Activated CD4-positive, alpha-beta T cell treated with anti-CD3 and anti-CD28 coated beads for 36 hours (primary cell): Measurements from ENCODE around the gene SLCO2A1. TPM values are rescaled to one million over a fixed set of nuclear protein-coding genes. Genes with fewer than 3 reads are reported as not detected.
A peak's percentile ranks its signal among the peaks of the same experiment; 100 is the strongest.

Experiments used
- ATAC-seq: fragments of 200-7000 bp; cut with Tn5 transposase; one replicate; pipeline ENCODE4 v1.10.0; 2021; ENCODE audit warnings: mild to moderate bottlenecking, moderate library complexity
- CTCF ChIA-PET: fragments of 350-600 bp; sonication (Branson Sonifier 250); formaldehyde crosslinking; loops from one replicate; lab custom pipeline; 2021; ENCODE audit warnings: antibody characterized with exemption; lab: Charles Lee
- POLR2A ChIA-PET: fragments of 350-600 bp; sonication (Branson Sonifier 250); formaldehyde crosslinking; loops from one replicate; lab custom pipeline; 2021; ENCODE audit warnings: antibody characterized with exemption, inconsistent platforms; lab: Charles Lee
- DNase-seq: peaks from one replicate; pipeline ENCODE4 v3.0.0-alpha.2; 2020
- H3K27ac Mint-ChIP-seq: one replicate; pipeline ENCODE4 v1.8.0; 2021; ENCODE audit warnings: mixed read lengths
- H3K27me3 Mint-ChIP-seq: one replicate; pipeline ENCODE4 v1.8.0; 2021; ENCODE audit warnings: mixed read lengths
- H3K36me3 Mint-ChIP-seq: one replicate; pipeline ENCODE4 v1.8.0; 2021; ENCODE audit warnings: low read depth, mixed read lengths
- H3K4me1 Mint-ChIP-seq: one replicate; pipeline ENCODE4 v1.8.0; 2021; ENCODE audit warnings: mixed read lengths
- H3K4me3 Mint-ChIP-seq: one replicate; pipeline ENCODE4 v1.8.0; 2021; ENCODE audit warnings: mild to moderate bottlenecking, moderate library complexity, mixed read lengths
- H3K9me3 Mint-ChIP-seq: one replicate; pipeline ENCODE4 v1.8.0; 2021; ENCODE audit warnings: low read depth, mixed read lengths
- intact Hi-C, 2 experiments: fragments of 100-400 bp; cut with DNase I in 1 of 2; cut with micrococcal nuclease in 1 of 2; formaldehyde crosslinking; loops; one replicate each; pipeline versions ENCODE4 v1.14.2 to v1.15.1; 2022 to 2024; cut with DNase I, micrococcal nuclease
- total RNA-seq, 2 experiments: library from RNA; stranded (reverse); gene quantifications; one replicate each; pipeline ENCODE4 v1.2.3, GENCODE V29; 2021

Gene SLCO2A1
- total RNA-seq, 2 experiments from 2014 or later: not detected

DNA sequence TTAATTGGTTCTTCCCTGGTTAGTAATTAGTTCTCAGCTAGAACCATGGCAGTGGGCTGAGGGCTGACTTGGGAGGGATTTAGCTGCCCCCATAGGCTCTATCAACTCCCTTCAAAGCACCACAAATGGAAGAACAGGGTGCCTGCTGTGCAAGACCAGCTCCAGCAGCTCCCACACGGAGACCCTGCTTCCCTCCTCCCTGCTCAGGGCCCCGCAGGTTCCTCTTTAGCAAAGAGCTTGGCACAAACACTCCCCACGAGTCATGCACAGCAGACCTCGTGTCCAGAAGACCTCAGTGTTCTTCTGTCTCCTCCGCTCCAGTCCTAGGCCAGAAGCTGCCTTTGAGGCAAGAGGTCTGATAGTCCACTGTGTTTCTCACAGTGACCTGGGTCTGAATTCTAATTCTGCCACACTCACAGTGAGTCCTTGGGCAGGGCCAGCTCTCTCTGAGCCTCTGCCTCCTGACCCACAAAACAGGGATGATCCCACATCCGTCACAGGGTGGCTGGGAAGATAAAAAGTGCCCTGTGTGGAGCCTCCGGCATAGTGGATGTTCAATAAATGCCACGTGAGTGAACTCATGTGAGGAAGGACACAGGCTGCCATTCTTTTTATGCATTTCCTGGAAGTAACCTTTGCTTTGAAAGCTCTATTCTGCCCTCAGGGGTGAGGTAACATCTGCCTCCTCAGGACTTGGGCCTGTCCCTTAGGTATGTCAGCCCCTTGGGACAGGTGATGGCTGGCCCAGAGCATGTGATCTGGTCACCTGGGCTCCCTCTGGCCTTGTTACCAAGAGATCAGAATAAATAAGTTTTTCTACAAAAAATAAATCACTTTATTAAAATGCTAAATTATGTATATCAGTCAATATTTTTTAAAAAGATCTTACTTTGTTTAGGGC, 141.7 kb downstream of the SLCO2A1 start:
- peaks cover 6% of the 10 kb centered on the region for H3K27me3 Mint-ChIP-seq
- DNase-seq: no peak
- H3K9me3 Mint-ChIP-seq: no peaks in the 10 kb centered on the region
- ChIA-PET CTCF (no interaction called here), POLR2A (no interaction called here)
- no peaks in the 10 kb centered on the region for H3K36me3 Mint-ChIP-seq
- no peak overlapping the region for H3K27ac Mint-ChIP-seq
- intact Hi-C loops: no loop called here
- no peak for ATAC-seq
- no peaks in the 10 kb centered on the region for H3K4me1 Mint-ChIP-seq
- no peak overlapping the region for H3K4me3 Mint-ChIP-seq

DNA sequence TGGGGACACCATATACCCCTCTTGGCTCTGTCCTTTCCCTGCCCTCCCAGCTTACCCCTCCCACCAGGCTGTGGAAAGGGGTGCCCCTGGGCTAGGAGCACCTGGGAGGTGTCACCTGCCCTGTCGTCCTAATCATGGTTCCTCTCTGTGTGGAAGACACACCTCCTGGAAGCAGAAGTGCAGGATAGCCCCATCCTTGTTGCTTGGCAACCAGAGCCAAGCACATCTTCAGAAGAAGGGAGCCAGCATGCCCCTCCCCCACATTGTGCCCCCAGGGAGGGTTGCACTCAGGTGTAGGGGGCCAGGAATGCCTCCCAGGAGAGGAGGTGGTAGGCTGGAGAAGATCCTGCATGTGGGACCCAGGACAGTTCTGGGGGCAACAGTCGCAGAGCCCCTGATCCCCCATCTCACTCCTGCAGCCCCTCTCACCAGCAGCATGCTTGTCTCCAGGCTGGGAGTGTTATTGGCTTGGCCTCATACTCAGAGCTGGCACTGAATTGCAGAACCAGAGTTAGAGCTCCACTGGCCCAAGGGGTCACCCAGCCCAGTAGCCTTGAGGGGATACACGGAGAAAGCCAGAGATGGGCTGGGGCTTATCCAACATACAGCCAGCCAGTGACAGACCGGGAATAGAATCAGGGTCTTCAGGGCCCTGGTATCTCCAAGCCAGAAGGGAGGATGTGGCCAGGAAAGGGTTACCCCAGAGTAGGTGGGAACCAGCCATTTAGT, 142.5 kb downstream of the SLCO2A1 start:
- no peak overlapping the region for H3K4me3 Mint-ChIP-seq
- intact Hi-C loops: no loop called here
- no peaks in the 10 kb centered on the region for H3K36me3 Mint-ChIP-seq
- H3K27ac Mint-ChIP-seq: no peak overlapping the region
- no peak for DNase-seq
- no peaks in the 10 kb centered on the region for H3K9me3 Mint-ChIP-seq
- ChIA-PET CTCF (no interaction called here), POLR2A (no interaction called here)
- H3K4me1 Mint-ChIP-seq: peaks cover 2% of the 10 kb centered on the region
- H3K27me3 Mint-ChIP-seq: peaks cover 3% of the 10 kb centered on the region
- no peak for ATAC-seq

DNA sequence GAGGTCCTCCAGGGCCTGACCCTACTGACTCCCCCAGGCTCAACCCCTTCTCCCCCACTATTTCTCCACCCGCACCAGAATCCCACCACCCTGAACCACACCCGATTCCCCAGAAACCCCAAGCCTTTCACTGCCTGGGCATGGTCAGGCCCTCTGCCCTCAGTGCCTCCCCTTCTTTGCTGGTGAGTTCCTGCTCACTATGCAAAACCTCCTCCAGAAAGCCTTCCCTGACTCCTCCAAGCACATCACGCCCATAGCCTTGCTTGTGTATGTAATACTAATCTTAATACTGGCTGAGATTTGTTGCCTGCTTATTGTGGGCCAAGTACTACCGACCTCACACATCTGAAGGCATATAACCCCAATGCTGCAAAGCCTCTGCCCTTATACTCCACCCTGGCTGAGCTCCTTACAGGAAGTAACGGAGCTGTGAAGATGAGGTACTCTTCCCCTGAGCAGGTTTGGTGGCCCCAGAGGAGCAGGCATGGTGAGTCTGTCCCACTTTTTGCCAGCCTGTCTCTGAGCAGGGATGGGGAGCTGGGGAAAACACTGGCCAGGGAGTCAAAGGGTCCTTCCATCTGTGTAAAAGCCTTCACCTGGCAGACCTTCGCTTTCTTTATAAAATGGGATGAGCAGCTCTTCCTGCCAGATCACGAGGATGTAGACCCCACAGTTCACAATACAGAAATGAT, 143.5 kb downstream of the SLCO2A1 start:
- Mint-ChIP-seq H3K4me1 (peaks cover 5% of the 10 kb centered on the region), H3K9me3 (no peaks in the 10 kb centered on the region), H3K27me3 (peaks cover 3% of the 10 kb centered on the region), H3K27ac (no peak overlapping the region), H3K4me3 (no peak overlapping the region), H3K36me3 (no peaks in the 10 kb centered on the region)
- ATAC-seq (no peak), DNase-seq (no peak)
- intact Hi-C loops: no loop called here
- ChIA-PET CTCF (no interaction called here), POLR2A (no interaction called here)

DNA sequence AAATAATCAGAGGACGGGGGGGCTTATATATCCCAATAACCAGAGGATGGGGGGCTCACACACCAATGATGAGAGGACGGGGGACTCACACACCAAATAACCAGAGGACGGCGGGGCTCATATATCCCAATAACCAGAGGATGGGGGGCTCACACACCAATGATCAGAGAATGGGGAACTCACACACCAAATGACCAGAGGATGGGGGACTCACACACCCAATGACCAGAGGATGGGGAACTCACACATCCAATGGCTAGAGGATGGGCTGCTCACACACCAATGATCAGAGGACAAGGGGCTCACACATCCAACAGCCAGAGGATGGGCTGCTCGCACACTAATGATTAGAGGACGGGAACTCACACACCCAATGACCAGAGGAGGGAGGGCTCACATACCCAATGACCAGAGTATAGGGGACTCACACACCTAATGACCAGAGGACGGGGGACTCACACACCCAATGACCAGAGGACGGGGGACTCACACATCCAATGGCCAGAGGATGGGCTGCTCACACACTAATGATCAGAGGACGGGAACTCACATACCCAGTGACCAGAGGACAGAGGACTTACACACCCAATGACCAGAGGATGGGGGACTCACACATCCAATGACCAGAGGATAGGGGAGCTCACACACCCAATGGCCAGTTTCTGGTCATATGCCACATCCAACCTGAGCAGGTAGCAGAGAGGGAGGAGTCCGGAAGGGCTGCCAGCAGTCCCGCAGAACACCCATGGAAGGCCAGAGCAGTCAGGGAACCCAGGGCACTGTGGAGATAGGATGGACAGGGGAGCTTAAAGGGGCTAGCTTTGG, 144.6 kb downstream of the SLCO2A1 start:
- H3K27me3 Mint-ChIP-seq: no peaks in the 10 kb centered on the region
- intact Hi-C loops: no loop called here
- H3K36me3 Mint-ChIP-seq: no peaks in the 10 kb centered on the region
- CTCF ChIA-PET: interaction anchor here (0.6 kb wide), 1 partner anchor 844 kb away, joined by 3 read pairs; no protein-coding TSS in a partner anchor
- no peak for ATAC-seq
- no peak overlapping the region for H3K27ac Mint-ChIP-seq
- no peaks in the 10 kb centered on the region for H3K9me3 Mint-ChIP-seq
- DNase-seq: no peak
- POLR2A ChIA-PET: no interaction called here
- peaks cover 5% of the 10 kb centered on the region for H3K4me1 Mint-ChIP-seq
- no peak overlapping the region for H3K4me3 Mint-ChIP-seq

DNA sequence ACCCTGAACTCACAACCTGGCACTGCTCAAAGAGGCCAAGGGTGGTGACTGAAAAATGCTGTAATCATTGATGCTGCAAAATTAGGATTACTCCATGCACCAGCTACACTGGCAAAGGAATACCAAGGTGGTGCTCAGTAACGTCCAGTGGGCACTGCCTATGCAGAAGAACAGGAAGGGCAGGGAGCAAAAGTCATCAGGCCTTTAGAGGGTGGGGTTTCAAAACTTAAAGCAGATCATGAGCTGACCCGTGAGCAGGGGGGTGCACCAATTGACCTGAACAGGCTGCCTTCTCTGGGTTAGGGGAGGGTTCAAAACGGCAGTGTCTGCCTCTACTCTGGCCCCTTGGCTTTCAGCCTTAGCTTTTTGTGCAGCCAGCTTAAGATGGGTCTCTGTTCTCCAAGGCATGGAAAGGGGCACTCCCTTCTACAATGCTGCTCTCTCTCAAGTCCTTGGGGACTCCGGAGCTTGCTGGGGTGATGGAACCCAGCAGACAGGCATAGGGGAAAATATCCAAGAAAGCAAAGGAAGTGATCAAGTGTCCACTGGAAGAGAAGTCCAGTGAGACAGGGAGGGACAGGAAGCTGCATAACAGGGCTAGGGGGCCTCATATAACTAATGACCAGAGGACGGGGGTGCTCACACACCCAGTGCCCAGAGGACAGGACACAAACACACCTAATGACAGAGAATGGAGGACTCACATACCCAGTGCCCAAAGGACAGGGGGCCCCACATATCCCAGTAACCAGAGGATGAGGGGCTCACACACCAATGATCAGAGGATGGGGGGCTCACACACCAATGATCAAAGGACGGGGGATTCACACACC, 145.5 kb downstream of the SLCO2A1 start:
- no peak for ATAC-seq
- H3K36me3 Mint-ChIP-seq: no peaks in the 10 kb centered on the region
- peaks cover 5% of the 10 kb centered on the region for H3K4me1 Mint-ChIP-seq
- intact Hi-C loops: no loop called here
- H3K9me3 Mint-ChIP-seq: no peaks in the 10 kb centered on the region
- no peak overlapping the region for H3K27ac Mint-ChIP-seq
- DNase-seq: no peak
- no peaks in the 10 kb centered on the region for H3K27me3 Mint-ChIP-seq
- POLR2A ChIA-PET: no interaction called here
- CTCF ChIA-PET: no interaction called here
- H3K4me3 Mint-ChIP-seq: no peak overlapping the region

DNA sequence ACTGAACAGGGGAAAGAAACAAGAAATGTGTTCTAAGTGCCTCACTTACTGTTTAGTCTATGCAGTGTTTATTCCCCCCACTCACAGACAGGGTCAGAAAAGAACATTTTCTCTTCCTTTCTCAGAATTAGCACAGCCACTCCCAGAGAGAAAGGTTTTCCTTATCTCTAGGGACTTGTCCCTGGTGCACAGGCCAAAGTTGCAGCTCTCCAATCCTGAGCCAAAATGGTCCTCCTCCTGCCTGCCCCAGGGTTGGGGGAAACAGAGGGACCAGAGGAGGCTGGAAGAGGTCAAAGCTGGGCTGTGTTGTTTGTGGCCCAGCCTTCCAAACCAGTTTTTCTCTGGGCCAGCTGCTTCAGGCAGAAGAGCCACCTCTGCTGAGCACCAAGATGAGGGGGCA, 146.1 kb downstream of the SLCO2A1 start:
- no peaks in the 10 kb centered on the region for H3K36me3 Mint-ChIP-seq
- H3K27me3 Mint-ChIP-seq: no peaks in the 10 kb centered on the region
- peaks cover 5% of the 10 kb centered on the region for H3K4me1 Mint-ChIP-seq
- CTCF ChIA-PET: no interaction called here
- no peak overlapping the region for H3K4me3 Mint-ChIP-seq
- peaks cover 3% of the 10 kb centered on the region for H3K9me3 Mint-ChIP-seq
- POLR2A ChIA-PET: no interaction called here
- intact Hi-C loops: no loop called here
- ATAC-seq (no peak), DNase-seq (no peak)
- no peak overlapping the region for H3K27ac Mint-ChIP-seq

DNA sequence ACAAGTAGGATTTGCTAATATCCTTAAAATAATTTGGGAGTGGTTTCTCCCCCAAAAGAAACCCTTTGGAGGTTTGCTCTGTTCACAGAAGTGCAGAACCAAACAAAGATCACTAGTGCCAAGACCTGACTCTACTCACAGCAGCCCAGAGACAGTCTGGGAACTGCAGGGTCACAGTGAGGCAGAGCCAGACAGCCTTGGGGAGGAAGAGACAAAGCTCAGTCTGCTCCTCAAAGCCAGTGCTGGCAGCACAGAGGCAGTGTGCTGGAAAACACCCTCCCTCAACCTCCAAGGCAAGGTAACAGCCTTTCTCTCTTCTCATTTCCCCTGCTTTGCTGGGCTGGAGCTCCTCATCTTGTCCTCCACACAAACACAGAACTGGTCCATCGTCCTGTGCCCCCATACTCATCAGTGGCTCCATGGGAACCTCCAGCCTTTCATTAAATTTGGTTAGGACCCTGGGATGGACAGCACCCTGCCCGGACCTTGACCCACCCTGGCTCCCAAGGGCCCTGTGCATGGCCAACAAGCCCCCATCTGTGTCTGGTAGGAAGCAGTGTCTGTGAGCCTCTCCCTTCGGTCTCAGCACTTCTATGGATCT, 146.6 kb downstream of the SLCO2A1 start:
- H3K4me3 Mint-ChIP-seq: no peak overlapping the region
- no peak for ATAC-seq
- ChIA-PET CTCF (no interaction called here), POLR2A (no interaction called here)
- intact Hi-C loops: no loop called here
- no peak for DNase-seq
- no peaks in the 10 kb centered on the region for H3K27me3 Mint-ChIP-seq
- H3K36me3 Mint-ChIP-seq: no peaks in the 10 kb centered on the region
- H3K4me1 Mint-ChIP-seq: peaks cover 5% of the 10 kb centered on the region
- H3K9me3 Mint-ChIP-seq: peaks cover 8% of the 10 kb centered on the region
- no peak overlapping the region for H3K27ac Mint-ChIP-seq

DNA sequence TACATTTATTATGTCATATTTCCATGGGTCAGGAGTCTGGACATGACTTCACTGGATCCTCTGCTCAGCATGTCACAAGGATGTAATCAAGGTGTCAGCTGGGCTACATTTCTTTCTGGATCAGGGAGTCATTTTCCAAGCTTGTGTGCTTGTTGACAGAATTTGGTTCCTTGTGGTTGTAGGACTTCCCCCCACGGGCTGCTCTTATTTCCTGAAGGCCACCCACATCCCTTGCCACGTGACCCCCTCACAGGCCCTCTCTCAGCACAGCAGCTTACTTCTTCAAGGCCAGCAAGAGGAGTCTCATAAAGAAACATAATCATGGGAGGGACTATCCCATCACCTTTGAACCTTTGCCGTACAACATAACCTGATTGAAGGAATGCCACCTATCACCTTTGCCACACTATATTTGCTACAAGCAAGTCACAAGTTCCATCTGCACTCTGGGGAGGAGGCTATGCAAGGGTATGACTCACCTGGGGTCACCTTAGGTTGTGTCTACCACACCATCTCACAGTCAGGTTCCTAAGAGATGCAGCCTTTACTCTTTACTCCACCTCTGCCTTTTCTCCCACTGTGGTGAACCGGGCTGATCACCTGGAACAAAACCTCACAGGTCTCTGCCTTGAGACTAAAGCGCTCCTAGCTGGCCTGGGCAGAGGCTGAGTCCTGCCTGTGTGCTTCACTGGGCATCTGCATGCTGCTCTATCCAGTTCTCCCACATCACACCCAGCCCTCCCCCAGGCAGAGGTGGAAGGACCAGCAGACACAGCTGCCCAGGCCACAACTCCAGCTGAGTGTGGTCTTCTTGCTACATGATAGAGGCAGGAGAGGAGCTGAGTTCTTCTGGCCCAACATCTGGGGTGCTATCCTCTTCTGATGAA, 147.5 kb downstream of the SLCO2A1 start:
- H3K27me3 Mint-ChIP-seq: no peaks in the 10 kb centered on the region
- H3K9me3 Mint-ChIP-seq: peaks cover 12% of the 10 kb centered on the region
- no peak for DNase-seq
- no peak overlapping the region for H3K27ac Mint-ChIP-seq
- no peaks in the 10 kb centered on the region for H3K36me3 Mint-ChIP-seq
- H3K4me3 Mint-ChIP-seq: no peak overlapping the region
- peaks cover 5% of the 10 kb centered on the region for H3K4me1 Mint-ChIP-seq
- ChIA-PET POLR2A (no interaction called here), CTCF (no interaction called here)
- peak; percentile 85 for ATAC-seq
- intact Hi-C loops: no loop called here

DNA sequence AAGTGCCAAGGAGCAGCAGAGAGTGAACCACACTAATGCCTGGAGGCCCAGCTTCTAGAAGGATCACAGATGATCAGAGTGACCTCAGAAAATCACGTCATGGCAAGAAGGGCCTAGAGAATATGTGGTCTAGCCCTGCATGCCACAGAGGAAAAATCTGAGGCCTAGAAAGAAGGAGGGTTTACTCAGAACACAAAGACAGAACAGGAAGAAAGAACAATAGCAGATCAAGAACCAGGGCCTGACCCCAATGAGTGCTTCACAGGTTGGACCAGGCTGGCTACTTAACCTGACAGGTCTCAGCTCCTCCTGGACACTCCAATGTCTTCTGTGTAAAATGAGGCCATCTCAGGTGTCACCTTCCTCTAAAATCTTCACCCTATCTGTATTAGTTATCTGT, 148.2 kb downstream of the SLCO2A1 start:
- ChIA-PET POLR2A (no interaction called here), CTCF (no interaction called here)
- no peak for ATAC-seq
- Mint-ChIP-seq H3K27me3 (no peaks in the 10 kb centered on the region), H3K4me3 (no peak overlapping the region), H3K4me1 (peaks cover 5% of the 10 kb centered on the region), H3K9me3 (peaks cover 12% of the 10 kb centered on the region), H3K36me3 (no peaks in the 10 kb centered on the region), H3K27ac (no peak overlapping the region)
- no peak for DNase-seq
- intact Hi-C loops: no loop called here
